Astrocyte of the cerebellum (primary cell): ENCODE results near the gene NKTR.

Experiments
- DNase-seq: peaks from one replicate; pipeline ENCODE4 v3.0.0-alpha.2; 2011; ENCODE audit warnings: low read depth
- H3K4me3 ChIP-seq: 2 replicates; pipeline ENCODE4 v1.5.1; 2011; ENCODE audit warnings: mild to moderate bottlenecking, low read depth, low read length, moderate library complexity
- CTCF ChIP-seq: IDR thresholded peaks from 2 replicates; pipeline ENCODE4 v1.5.1; 2012; ENCODE audit warnings: low read length, low read depth, moderate library complexity, mild to moderate bottlenecking; ENCODE audit errors: missing control alignments
- in situ Hi-C: cut with HindIII; loops from 2 replicates; pipeline ENCODE4 v1.10.0; 2017; ENCODE audit warnings: low sequenced_read_pairs

Gene NKTR

GRCh38 chr3:42635111-42635510 is 34.6 kb downstream of the NKTR start:
- no peak for TF ChIP-seq CTCF
- no peak overlapping the region for H3K4me3 ChIP-seq
- in situ Hi-C loops: no loop called here
- DNase-seq: no peak

GRCh38 chr3:42637001-42637400 is 36.5 kb downstream of the NKTR start:
- in situ Hi-C loops: no loop called here
- TF ChIP-seq CTCF: no peak
- DNase-seq: no peak

GRCh38 chr3:42638339-42638842 is 37.9 kb downstream of the NKTR start:
- no peak overlapping the region for H3K4me3 ChIP-seq
- no peak for DNase-seq
- in situ Hi-C loops: no loop called here
- TF ChIP-seq CTCF: no peak

More at GRCh38 chr3:42637001-42637400, 36.5 kb downstream of the NKTR start:
- no peak overlapping the region for H3K4me3 ChIP-seq

- no peak for TF ChIP-seq CTCF
- DNase-seq: no peak
- in situ Hi-C loops: no loop called here
- H3K4me3 ChIP-seq: no peak overlapping the region
Observed at GRCh38 chr3:42639192-42639591, 38.7 kb downstream of the NKTR start.

GRCh38 chr3:42640129-42640528 is 39.6 kb downstream of the NKTR start:
- DNase-seq: no peak
- in situ Hi-C loops: no loop called here
- no peak for TF ChIP-seq CTCF
- H3K4me3 ChIP-seq: no peak overlapping the region

GRCh38 chr3:42640771-42641370 is 40.4 kb downstream of the NKTR start:
- in situ Hi-C loops: no loop called here
- DNase-seq: no peak
- no peak for TF ChIP-seq CTCF
- H3K4me3 ChIP-seq: no peak overlapping the region
